ENCODE data around the gene TMEM94. TPM values are rescaled to one million over a fixed set of nuclear protein-coding genes. Genes with fewer than 3 reads are reported as not detected.
"Not testable (repeated sequence)": the region's sequence is repeated elsewhere in the genome, so short reads cannot be mapped to it uniquely, and the experiment has no call there.

Gene TMEM94
- total RNA-seq, 1 experiment from 2014 or later, result 109 TPM

DNA sequence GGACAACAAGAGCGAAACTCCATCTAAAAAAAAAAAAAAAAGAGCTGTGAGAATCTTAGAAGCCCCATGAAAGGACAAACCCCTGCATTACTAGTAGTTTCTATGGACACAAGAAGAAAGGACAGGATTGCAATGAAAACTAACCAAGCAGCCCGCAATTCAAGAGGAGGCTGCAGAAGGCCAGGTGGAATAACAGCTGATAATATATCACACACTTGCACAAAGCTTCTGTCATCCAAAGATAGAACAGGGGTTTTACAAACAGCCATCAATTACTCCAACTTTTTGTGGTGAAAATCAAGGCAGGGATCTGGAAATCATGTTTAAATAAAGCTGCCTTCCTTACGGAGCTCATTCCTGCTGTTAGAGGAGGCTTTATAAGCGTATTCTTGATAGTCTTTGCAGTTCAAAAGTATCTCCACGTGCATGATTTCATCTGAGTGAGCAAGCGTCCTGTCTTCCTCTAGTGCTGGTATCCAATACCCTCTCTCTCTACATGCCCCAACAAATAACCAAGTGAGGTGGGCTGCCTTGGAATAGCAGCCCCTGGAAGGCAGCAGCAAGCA lies 23.1 kb upstream of the TMEM94 start:
- intact Hi-C loops (cut with micrococcal nuclease; ENCODE audit: unreplicated experiment), result no loop called here
- no peak overlapping the region for H3K27ac Mint-ChIP-seq (ENCODE audit: unreplicated experiment)
- no TSS peak for BruUV-seq (replicated peaks)
- Histone ChIP-seq H3K36me3 (ENCODE audit: control insufficient read depth, insufficient read depth, low read length) (no peaks in the 10 kb centered on the region), H3K9me3 (no peaks in the 10 kb centered on the region), H3K4me1 (peaks cover 30% of the 10 kb centered on the region), H3K27me3 (replicated peaks; ENCODE audit: control insufficient read depth, insufficient read depth, low read length) (no peaks in the 10 kb centered on the region), H3K4me3 (ENCODE audit: low read depth, low read length) (no peak overlapping the region)
- peaks cover 17% of the 10 kb centered on the region for H3K36me3 Mint-ChIP-seq (ENCODE audit: insufficient read depth, unreplicated experiment)
- no peak for TF ChIP-seq CTCF (IDR thresholded peaks at IDR 0.05; ENCODE audit: insufficient read depth in 1 of 2, low read depth in 1 of 2, low read length in 1 of 2, severe bottlenecking in 1 of 2, unreplicated experiment in 1 of 2)
- peaks cover 36% of the 10 kb centered on the region for H3K4me1 Mint-ChIP-seq (ENCODE audit: low read depth, unreplicated experiment)
- DNase-seq, result no peak
- no peak overlapping the region for H3K4me3 Mint-ChIP-seq (ENCODE audit: unreplicated experiment)
- H3K9me3 Mint-ChIP-seq (ENCODE audit: unreplicated experiment), result no peaks in the 10 kb centered on the region
- CTCF ChIA-PET, result interaction anchor here (1.6 kb wide), 1 partner anchor 23 kb away, joined by 3 read pairs; the partner anchor contains the start of gene TMEM94
- POLR2A ChIA-PET, result interaction anchor here (0.6 to 1.0 kb wide), 2 partner anchors 23 to 67 kb away, joined by 3 to 9 read pairs; partner anchors contain the start of gene TMEM94
- H3K27me3 Mint-ChIP-seq (ENCODE audit: insufficient read depth, unreplicated experiment), result no peaks in the 10 kb centered on the region

GRCh38 chr17:75434433-75434832 lies 22.0 kb upstream of the TMEM94 start:
- POLR2A ChIA-PET; BruUV-seq (replicated peaks); H3K27ac Mint-ChIP-seq (ENCODE audit: unreplicated experiment); H3K36me3 ChIP-seq (ENCODE audit: control insufficient read depth, insufficient read depth, low read length); H3K27me3 Mint-ChIP-seq (ENCODE audit: insufficient read depth, unreplicated experiment); H3K4me3 Mint-ChIP-seq (ENCODE audit: unreplicated experiment); H3K4me3 ChIP-seq (ENCODE audit: low read depth, low read length); intact Hi-C loops (cut with micrococcal nuclease; ENCODE audit: unreplicated experiment); DNase-seq; CTCF ChIA-PET; H3K9me3 Mint-ChIP-seq (ENCODE audit: unreplicated experiment); H3K9me3 ChIP-seq; H3K27me3 ChIP-seq (replicated peaks; ENCODE audit: control insufficient read depth, insufficient read depth, low read length): not testable (repeated sequence)
- H3K36me3 Mint-ChIP-seq (ENCODE audit: insufficient read depth, unreplicated experiment), result peaks cover 17% of the 10 kb centered on the region
- H3K4me1 ChIP-seq, result peaks cover 19% of the 10 kb centered on the region
- peaks cover 25% of the 10 kb centered on the region for H3K4me1 Mint-ChIP-seq (ENCODE audit: low read depth, unreplicated experiment)

DNA sequence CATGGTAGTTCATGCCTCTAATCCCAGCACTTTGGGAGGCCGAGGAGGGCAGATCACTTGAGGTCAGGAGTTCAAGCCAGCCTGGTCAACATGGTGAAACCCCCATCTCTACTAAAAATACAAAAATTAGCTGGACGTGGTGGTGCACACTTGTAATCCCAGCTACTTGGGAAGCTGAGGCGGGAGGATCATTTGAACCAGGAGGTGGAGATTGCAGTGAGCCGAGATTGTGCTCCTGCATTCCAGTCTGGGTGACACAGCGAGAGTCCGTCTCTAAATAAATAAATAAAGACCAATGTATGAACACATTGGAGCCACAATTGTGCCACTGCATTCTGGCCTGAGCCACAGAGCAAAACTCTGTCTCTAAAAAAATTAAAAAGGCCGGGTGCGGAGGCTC lies 19.0 kb upstream of the TMEM94 start:
- H3K27me3 Mint-ChIP-seq (ENCODE audit: insufficient read depth, unreplicated experiment); H3K27me3 ChIP-seq (replicated peaks; ENCODE audit: control insufficient read depth, insufficient read depth, low read length); H3K4me3 ChIP-seq (ENCODE audit: low read depth, low read length); DNase-seq; BruUV-seq (replicated peaks); H3K36me3 ChIP-seq (ENCODE audit: control insufficient read depth, insufficient read depth, low read length); H3K4me3 Mint-ChIP-seq (ENCODE audit: unreplicated experiment); POLR2A ChIA-PET; CTCF ChIA-PET; H3K9me3 ChIP-seq; H3K36me3 Mint-ChIP-seq (ENCODE audit: insufficient read depth, unreplicated experiment); intact Hi-C loops (cut with micrococcal nuclease; ENCODE audit: unreplicated experiment); H3K9me3 Mint-ChIP-seq (ENCODE audit: unreplicated experiment); H3K27ac Mint-ChIP-seq (ENCODE audit: unreplicated experiment): not testable (repeated sequence)
- H3K4me1 Mint-ChIP-seq (ENCODE audit: low read depth, unreplicated experiment), result peaks cover 14% of the 10 kb centered on the region
- H3K4me1 ChIP-seq, result peaks cover 20% of the 10 kb centered on the region

DNA sequence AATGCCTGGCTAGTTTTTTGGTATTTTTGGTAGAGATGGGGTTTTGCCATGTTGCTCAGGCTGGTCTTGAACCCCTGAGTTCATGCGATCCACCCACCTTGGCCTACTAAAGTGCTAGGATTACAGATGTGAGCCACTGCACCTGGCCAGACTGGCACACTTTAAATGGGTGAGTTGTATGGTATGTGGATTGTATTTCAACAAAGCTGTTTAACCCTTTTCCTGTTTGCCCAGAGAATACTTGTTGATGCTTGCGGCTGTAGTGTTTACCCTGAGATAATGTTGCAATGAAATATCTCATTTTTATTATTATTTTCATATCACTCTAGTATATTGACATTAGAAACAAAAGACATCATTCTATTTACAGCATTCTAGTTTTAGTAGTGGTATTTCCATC lies 17.1 kb upstream of the TMEM94 start:
- CTCF ChIA-PET, result no interaction called here

More for the DNA sequence above, 17.1 kb upstream of the TMEM94 start:
- no peaks in the 10 kb centered on the region for H3K36me3 ChIP-seq (ENCODE audit: control insufficient read depth, insufficient read depth, low read length)
- no TSS peak for BruUV-seq (replicated peaks)
- H3K4me3 ChIP-seq (ENCODE audit: low read depth, low read length), result no peak overlapping the region
- DNase-seq, result no peak
- H3K9me3 Mint-ChIP-seq (ENCODE audit: unreplicated experiment), result no peaks in the 10 kb centered on the region
- no peaks in the 10 kb centered on the region for H3K27me3 ChIP-seq (replicated peaks; ENCODE audit: control insufficient read depth, insufficient read depth, low read length)
- TF ChIP-seq CTCF (IDR thresholded peaks at IDR 0.05; ENCODE audit: insufficient read depth in 1 of 2, low read depth in 1 of 2, low read length in 1 of 2, severe bottlenecking in 1 of 2, unreplicated experiment in 1 of 2), result no peak
- peaks cover 24% of the 10 kb centered on the region for H3K4me1 ChIP-seq
- H3K27ac Mint-ChIP-seq (ENCODE audit: unreplicated experiment), result no peak overlapping the region
- H3K4me1 Mint-ChIP-seq (ENCODE audit: low read depth, unreplicated experiment), result peaks cover 14% of the 10 kb centered on the region
- no peak overlapping the region for H3K4me3 Mint-ChIP-seq (ENCODE audit: unreplicated experiment)
- POLR2A ChIA-PET, result no interaction called here
- intact Hi-C loops (cut with micrococcal nuclease; ENCODE audit: unreplicated experiment), result no loop called here
- no peaks in the 10 kb centered on the region for H3K9me3 ChIP-seq
- H3K27me3 Mint-ChIP-seq (ENCODE audit: insufficient read depth, unreplicated experiment), result no peaks in the 10 kb centered on the region
- no peaks in the 10 kb centered on the region for H3K36me3 Mint-ChIP-seq (ENCODE audit: insufficient read depth, unreplicated experiment)
